HepG2 (cell line): ENCODE results near the gene TLCD5. TPM values are rescaled to one million over a fixed set of nuclear protein-coding genes. Genes with fewer than 3 reads are reported as not detected.

Experiments
- DNMT3B ChIP-seq: conservative IDR thresholded peaks from 2 replicates; pipeline ENCODE4 v1.6.1; 2016; ENCODE audit warnings: missing biosample characterization, control low read depth
- FOXA1 ChIP-seq, 2 experiments: fragments of 450-650 bp in 1 of 2; sonication (generic) in 1 of 2; formaldehyde crosslinking in 1 of 2; IDR thresholded peaks; 2 replicates each; pipeline versions ENCODE4 v1.4.0 to v1.6.1; 2016 to 2020; ENCODE audit warnings: missing genetic modification reagents in 1 of 2
- HNRNPH1 ChIP-seq: fragments of 200-400 bp; formaldehyde crosslinking; optimal IDR thresholded peaks from 2 replicates; pipeline ENCODE3; 2017; ENCODE audit warnings: mild to moderate bottlenecking, low read depth, low read length
- HNRNPK ChIP-seq: fragments of 200-400 bp; formaldehyde crosslinking; IDR thresholded peaks from 2 replicates; pipeline ENCODE4 v1.6.1; 2018; ENCODE audit warnings: low read length, low read depth, moderate library complexity, mild to moderate bottlenecking; ENCODE audit not compliant: poor library complexity, severe bottlenecking
- HOXA5 ChIP-seq: sonication (generic); formaldehyde crosslinking; IDR thresholded peaks from 2 replicates; pipeline ENCODE4 v1.4.0; 2020; ENCODE audit warnings: missing genetic modification reagents
- KDM5A ChIP-seq: fragments of 200-600 bp; sonication (generic); IDR thresholded peaks from 2 replicates; pipeline ENCODE4 v1.7.0; 2018; ENCODE audit warnings: antibody characterized with exemption, mild to moderate bottlenecking, low read length, borderline replicate concordance
- KLF12 ChIP-seq: sonication (generic); formaldehyde crosslinking; IDR thresholded peaks from 2 replicates; pipeline ENCODE4 v1.4.0; 2020; ENCODE audit warnings: missing genetic modification reagents, borderline replicate concordance
- KLF9 ChIP-seq: IDR thresholded peaks from 2 replicates; pipeline ENCODE4 v1.6.1; 2016; ENCODE audit warnings: low read depth
- KMT2A ChIP-seq: sonication (generic); formaldehyde crosslinking; IDR thresholded peaks from 2 replicates; pipeline ENCODE4 v1.4.0; 2020; ENCODE audit warnings: missing genetic modification reagents
- MAFG ChIP-seq: sonication (generic); formaldehyde crosslinking; IDR thresholded peaks from 2 replicates; pipeline ENCODE4 v1.5.1; 2020; ENCODE audit warnings: mild to moderate bottlenecking, missing genetic modification reagents
- MYC ChIP-seq: sonication (generic); formaldehyde crosslinking; IDR thresholded peaks from 2 replicates; pipeline ENCODE4 v1.9.0; 2021; ENCODE audit warnings: missing genetic modification reagents, borderline replicate concordance
- PTBP1 ChIP-seq: fragments of 200-400 bp; formaldehyde crosslinking; IDR thresholded peaks from 2 replicates; pipeline ENCODE4 v1.6.1; 2018; ENCODE audit warnings: low read length, low read depth; ENCODE audit not compliant: poor library complexity, severe bottlenecking
- RERE ChIP-seq: IDR thresholded peaks from 2 replicates; pipeline ENCODE4 v1.6.1; 2016; ENCODE audit warnings: low read depth, missing genetic modification reagents, missing compliant biosample characterization
- TCF7L2 ChIP-seq: IDR thresholded peaks from 2 replicates; pipeline ENCODE4 v1.6.1; 2011; ENCODE audit warnings: mild to moderate bottlenecking, low read depth, low read length, moderate library complexity
- ZBTB39 ChIP-seq: sonication (generic); formaldehyde crosslinking; IDR thresholded peaks from 2 replicates; pipeline ENCODE4 v1.5.0; 2020; ENCODE audit warnings: missing genetic modification reagents
- ZNF574 ChIP-seq: sonication (generic); formaldehyde crosslinking; IDR thresholded peaks from 2 replicates; pipeline ENCODE4 v1.4.0; 2020; ENCODE audit warnings: missing genetic modification reagents
- ZUFSP ChIP-seq: sonication (generic); formaldehyde crosslinking; IDR thresholded peaks from 2 replicates; pipeline ENCODE4 v1.9.0; 2021; ENCODE audit warnings: missing genetic modification reagents, mild to moderate bottlenecking, borderline replicate concordance
- polyA plus RNA-seq, 8 experiments: library from polyadenylated mRNA; depleted of rRNA in 3 of 8; stranded (reverse) in 7 of 8; unstranded in 1 of 8; fragments of >200 nt; fragmentation: Illumina TruSeq in 4 of 8; extraction: Trizol in 4 of 8; gene quantifications; 2 replicates each; pipeline versions ENCODE4 v1.2.1 to v1.2.3, GENCODE V29; 2011 to 2016; ENCODE audit warnings: low read depth in 4 of 8, missing spikeins in 1 of 8, mixed read lengths in 1 of 8; ENCODE audit not compliant: insufficient read depth in 1 of 8
- total RNA-seq, 5 experiments: library from RNA; depleted of rRNA; stranded (reverse); fragments of >200 nt; fragmentation: Illumina TruSeq; extraction: Trizol; gene quantifications; 2 replicates each; pipeline ENCODE4 v1.2.3, GENCODE V29; 2016; ENCODE audit warnings: low read depth in 1 of 5

The TLCD5 gene
- total and polyA plus RNA-seq, 2 of the 13 experiments (the other 11 are each of a cell fraction or from before 2014, with no cell fraction given), result 6.1 to 7.6 TPM

GRCh38 chr11:120335908-120336640, 11.0 kb downstream of the TLCD5 start, which contains the start of gene ARHGEF12 (continued):
- TF ChIP-seq TCF7L2 (no peak), PTBP1 (peak; percentile 91), KLF12 (no peak), HOXA5 (no peak), ZUFSP (no peak), KLF9 (0 out of 2 replicates have a peak, but pooled peaks have one; percentile 71), MAFG (CRISPR knock-in tag) (no peak), FOXA1 (IDR thresholded peaks at IDR 0.05) (no peak), FOXA1 (CRISPR knock-in tag; IDR thresholded peaks at IDR 0.05) (no peak; the same call in 1 of the 2 replicates), HNRNPH1 (no peak), RERE (CRISPR knock-in tag) (peak; percentile 22; the same call in 1 of the 2 replicates), ZNF574 (CRISPR knock-in tag) (peak; percentile 82), KDM5A (no peak), KMT2A (CRISPR knock-in tag) (peak; percentile 85), ZBTB39 (CRISPR knock-in tag) (no peak), DNMT3B (CRISPR knock-in tag) (no peak), MYC (CRISPR knock-in tag) (peak; percentile 60; the same call in 1 of the 2 replicates), HNRNPK (peak; percentile 80)
